Measurements from ENCODE around the gene GAST.

The GAST gene

DNA sequence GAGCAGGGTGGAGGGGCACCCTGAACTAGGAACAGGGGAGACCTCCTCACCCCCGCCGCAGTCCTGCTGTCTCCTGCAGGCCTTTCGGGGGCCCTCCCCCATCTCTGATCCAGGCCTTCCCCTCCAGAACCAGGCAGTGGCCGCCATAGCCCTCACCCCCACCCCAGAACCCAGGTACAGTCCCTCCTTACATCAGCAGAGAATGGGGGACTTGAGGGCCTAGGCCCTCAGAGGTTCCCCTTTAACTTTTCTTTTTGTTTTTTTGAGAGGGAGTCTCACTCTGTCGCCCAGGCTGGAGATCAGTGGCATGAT, 26.6 kb downstream of the GAST start:
- DNase-seq (ENCODE audit: low read depth in 3 of 3, low spot score in 1 of 3) = no peak

- no peak for DNase-seq (ENCODE audit: low read depth in 3 of 3, low spot score in 1 of 3)
Measured at GRCh38 chr17:41739661-41740352, 27.7 kb downstream of the GAST start.

DNA sequence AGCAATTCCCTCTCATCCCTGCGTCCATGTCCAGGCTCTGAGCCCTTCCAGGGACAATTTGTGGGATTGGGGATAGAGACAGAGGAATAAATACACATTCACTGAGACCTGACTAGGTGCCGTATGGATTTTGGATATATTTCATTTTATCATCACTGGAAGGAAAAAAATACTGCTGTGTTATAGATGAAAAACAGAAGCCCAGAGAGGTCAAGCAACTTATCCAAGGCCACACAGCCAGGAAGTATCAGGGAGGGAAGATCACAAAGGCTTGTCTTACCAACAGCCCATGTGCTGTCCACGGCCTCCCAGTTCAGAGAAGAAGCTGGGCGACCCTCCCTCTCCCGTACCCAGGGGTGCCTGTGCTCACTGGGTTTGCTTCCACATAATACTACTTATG, 28.4 kb downstream of the GAST start:
- no peak for DNase-seq (ENCODE audit: low read depth in 3 of 3, low spot score in 1 of 3)

DNA sequence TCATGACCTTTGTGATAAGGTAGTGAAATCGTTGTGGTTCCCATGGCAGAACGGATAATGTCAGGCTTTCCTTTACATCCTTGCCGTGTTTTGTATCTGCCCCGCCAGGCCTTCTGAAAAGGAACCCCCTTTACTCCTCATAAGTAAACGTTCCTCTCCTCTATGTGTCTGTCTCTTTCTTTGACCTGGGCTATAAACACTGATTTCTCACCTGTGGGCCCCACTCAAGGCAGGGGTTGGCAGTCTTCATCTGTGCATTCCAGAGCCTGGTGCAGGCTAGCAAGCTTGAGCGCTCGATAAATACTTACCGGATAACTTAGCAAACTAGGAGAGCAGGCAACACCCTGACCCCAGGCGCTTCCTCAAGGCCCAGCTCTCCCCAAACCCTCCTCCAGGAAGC, 29.6 kb downstream of the GAST start:
- DNase-seq (ENCODE audit: low read depth in 3 of 3, low spot score in 1 of 3) = no peak

- no peak for DNase-seq (ENCODE audit: low read depth in 3 of 3, low spot score in 1 of 3)
Measured at GRCh38 chr17:41748275-41748674, 36.1 kb downstream of the GAST start.

DNA sequence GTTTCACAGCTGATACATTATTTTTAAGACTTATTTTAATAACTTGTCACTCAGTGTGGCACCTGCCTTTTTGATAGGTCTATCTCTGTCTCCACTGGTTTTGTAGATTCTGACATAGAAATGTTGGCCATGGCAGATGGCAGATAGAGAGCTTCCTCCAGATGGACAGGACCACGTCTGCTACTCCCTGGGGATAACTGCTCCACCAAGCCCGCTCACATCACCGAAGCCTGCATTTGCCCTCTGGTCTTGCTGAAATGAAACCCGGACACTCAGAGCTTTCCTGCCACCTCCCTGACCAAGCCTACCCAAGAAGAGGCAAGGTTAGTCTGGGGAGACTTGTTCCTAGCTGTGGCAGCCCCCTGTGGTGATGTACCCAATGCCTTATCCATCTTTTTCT, 38.7 kb downstream of the GAST start:
- no peak for DNase-seq (ENCODE audit: low read depth in 3 of 3, low spot score in 1 of 3)

GRCh38 chr17:41751288-41751687, 39.2 kb downstream of the GAST start:
- no peak for DNase-seq (ENCODE audit: low read depth in 3 of 3, low spot score in 1 of 3)

DNA sequence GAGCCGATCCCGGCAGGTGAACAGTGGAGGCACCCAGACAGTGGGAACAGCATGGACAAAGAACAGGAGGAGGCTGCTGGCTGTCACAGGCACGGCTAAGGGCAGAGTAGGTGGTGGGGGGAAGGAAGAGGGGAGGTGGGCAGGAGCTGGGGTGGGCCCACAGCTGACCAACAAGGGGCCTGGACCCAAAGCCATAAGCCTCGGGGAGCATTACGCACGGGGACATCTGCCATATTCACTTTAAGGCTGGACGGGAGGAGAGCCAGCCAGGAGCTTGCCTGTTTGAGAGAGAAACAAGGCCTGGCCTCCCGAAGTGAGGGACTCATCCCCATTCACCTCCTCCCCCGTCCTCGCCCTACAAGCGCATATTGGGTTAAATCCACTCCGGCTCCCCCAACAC, 41.9 kb downstream of the GAST start:
- DNase-seq (ENCODE audit: low read depth in 3 of 3, low spot score in 1 of 3) = no peak

- no peak for DNase-seq (ENCODE audit: low read depth in 3 of 3, low spot score in 1 of 3)
Measured at GRCh38 chr17:41758601-41759000, 46.5 kb downstream of the GAST start.

- no peak for DNase-seq (ENCODE audit: low read depth in 3 of 3, low spot score in 1 of 3)
Measured at GRCh38 chr17:41760878-41761277, 48.7 kb downstream of the GAST start.

DNA sequence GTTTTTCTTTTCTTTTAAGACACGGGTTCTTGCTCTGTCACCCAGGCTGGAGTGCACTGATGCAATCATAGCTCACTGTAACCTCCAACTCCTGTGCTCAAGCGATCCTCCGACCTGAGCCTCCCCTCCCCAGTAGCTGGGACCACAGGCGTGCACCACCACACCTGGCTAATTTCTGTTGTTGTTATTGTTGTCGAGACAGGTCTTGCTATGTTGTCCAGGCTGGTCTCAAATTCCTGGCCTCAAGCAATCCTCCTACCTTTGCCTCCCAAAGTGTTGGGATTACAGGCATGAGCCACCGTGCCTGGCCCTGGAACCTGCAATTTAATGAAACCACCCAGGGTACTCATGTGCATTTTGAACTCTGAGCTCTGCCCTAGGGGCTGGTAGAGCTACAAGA, 50.3 kb downstream of the GAST start:
- DNase-seq (ENCODE audit: low read depth in 3 of 3, low spot score in 1 of 3) = no peak

GRCh38 chr17:41762841-41763240, 50.7 kb downstream of the GAST start:
- no peak for DNase-seq (ENCODE audit: low read depth in 3 of 3, low spot score in 1 of 3)

GRCh38 chr17:41763327-41763726, 51.2 kb downstream of the GAST start:
- no peak for DNase-seq (ENCODE audit: low read depth in 3 of 3, low spot score in 1 of 3)
